M059J (cell line): ENCODE measurements around the gene KCNMB2. TPM values are rescaled to one million over a fixed set of nuclear protein-coding genes. Genes with fewer than 3 reads are reported as not detected.
"Not testable (repeated sequence)": the region's sequence is repeated elsewhere in the genome, so short reads cannot be mapped to it uniquely, and the experiment has no call there.

Source experiments
- DNase-seq: peaks from one replicate; pipeline ENCODE4 v3.0.0-alpha.2; 2012; ENCODE audit warnings: low read depth
- total RNA-seq: library from RNA; depleted of rRNA; stranded (reverse); fragments of >200 nt; shearing (Covaris generic); gene quantifications from 2 replicates; pipeline ENCODE4 v1.2.3, GENCODE V29; 2014

The KCNMB2 gene
- total RNA-seq, 1 experiment from 2014 or later = 7.9 TPM

DNA sequence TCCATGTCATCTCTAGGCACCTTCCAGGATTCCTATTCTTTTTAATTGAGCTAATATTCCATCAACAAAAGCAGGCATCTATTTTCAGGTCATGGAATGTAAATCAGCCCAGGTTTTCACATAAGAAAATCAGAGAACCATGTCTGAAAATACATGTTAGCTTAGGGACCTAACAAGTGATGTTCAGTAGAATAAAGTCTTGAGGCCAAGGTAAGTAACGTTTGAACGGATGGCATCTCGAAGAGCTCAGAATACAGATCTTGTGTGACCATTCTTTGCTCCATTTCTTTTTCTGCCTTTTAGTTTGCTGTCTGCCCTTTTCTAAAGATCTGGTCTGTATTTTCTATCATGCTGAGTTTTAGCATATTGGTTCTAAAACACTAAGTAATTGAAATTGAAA lies 16.5 kb upstream of the KCNMB2 start:
- no peak for DNase-seq

DNA sequence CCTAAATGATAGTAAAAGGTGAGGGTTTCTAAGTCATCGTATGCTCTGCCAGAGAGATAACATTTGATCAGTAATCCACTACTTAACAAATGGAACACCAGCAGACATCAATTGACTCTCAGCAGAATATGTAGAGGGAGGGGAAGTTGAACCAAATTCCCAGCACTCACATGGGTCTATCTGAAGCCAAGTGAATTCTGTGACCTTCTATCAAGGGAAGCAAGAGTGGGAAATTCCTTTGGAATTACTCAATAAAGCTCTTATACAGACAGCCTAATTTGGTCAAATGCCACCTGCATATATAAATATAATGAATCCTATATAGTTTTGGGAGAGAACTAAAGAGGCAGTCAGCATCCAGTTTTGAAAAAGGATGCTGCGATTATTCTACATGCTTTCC lies 15.8 kb upstream of the KCNMB2 start:
- DNase-seq = no peak

DNA sequence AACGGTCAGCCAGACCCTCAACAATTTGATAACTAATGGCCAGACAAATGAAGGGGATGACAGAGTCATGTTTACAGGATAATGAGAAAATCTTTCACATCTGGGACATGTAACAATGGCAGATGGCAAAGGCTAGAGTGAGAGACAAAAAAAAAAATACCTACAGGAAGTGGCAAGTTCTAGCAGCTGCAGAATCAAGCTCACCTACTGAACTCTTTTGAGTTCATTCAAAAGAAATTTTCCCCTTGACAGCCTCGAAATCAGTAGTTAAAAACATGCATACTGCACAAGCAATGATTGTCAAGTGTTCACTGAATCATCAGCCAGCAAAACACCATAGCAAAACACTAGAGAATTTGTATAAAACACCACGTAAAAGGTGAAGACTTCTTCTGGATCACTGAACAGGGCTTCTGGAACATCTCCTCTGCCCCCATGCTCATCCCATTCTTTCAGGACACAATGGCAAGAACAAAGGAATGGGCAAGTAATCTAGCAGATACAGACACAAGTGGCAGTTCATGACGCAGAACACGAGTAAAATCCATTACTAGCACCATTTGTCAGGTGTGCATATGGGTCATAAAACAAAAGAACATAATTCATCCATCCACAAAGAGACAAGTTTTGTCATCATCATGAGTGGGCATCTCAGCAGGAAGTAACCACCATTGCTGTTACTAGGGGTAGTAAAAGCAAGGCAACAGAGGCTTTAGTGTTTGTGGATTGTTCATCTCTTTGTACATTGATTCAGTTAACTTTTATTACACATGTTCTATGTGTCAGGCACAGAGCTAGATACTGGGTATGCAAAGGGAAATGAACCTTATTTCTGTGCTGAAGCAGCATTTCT lies 13.8 kb upstream of the KCNMB2 start:
- DNase-seq = no peak

DNA sequence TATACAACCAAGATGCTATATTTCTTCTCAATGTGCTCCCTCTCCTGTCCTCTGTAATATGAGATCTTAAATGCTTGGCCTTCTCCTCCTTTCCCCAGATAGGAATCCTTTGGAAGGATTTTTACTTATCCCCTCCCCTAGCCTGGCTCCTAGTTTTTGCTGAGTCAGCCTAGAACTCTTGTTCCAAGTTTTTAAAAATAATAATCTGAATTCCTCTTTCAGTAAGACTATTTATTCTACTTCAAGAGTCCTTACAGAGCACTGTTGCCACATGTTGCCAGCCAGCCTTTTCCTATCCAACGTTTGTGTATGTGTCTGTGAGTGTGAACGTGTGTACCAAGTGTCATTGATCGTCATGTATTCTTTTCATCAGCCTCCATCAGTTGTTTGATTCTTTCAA lies 11.0 kb upstream of the KCNMB2 start:
- DNase-seq = no peak

DNA sequence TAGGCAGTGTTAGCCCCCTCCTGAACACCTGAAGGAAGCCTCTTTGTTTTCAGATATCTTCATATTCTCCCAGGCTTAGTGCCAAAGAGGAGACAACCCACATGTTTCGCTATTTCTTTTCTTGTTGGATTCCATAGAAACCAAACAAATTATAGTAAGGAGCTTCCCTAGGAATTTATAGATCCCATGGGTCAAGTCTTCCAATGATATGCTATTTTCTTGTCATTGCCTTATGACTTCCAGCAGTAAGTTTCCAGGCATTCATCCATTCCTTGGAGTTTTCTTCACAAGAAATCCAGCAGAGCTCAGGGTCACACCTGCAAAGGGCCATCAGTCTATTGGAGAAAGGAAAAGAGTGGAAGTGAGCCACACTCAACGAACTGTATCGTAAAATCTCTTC lies 9.9 kb upstream of the KCNMB2 start:
- no peak for DNase-seq

DNA sequence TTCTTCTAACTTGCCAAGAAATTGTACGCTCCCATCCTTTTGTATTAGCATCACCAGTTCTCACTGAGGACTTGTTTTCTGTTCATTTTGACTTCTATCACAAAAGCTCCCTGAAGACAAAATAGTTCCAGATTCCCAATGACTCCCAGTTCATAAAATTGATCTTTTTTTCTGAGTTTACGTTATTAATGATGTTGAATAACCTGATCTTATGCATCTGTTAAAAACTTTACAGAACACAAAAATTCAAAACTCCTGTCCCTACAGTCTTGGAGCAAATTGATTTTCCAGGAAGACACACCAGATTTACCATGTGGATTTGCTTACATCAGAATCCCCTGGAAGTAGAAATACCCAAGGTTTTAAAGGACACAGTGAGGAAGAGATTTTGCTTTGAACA lies 8.3 kb upstream of the KCNMB2 start:
- DNase-seq = no peak

DNA sequence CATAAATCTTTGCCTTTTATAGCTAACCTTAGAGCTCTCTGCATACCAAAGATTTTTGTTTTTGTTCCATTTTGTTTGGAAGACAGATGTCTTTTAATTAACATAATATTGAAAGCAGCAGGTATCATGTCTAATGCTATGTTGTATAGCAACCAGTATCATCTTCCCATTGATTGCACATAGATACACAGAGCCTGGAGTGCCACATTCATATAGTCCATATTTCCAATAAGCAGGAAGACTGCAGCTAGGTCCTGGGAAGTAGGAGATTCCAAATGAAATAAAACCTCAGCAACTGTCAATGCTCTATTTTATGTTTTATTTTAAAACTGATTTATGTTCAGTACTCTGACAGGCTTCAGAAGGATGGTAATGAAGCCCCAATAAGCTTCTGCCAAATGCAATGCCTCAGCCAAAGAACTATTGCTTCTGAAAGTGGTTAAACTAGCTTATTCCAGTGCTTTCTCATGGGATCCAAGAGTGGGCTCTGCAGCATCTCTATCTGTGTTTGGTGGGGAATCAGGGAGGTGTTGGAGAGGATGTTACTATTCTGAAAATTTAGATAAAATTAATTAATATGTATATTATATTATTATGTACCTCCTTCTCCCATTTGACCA lies 6.5 kb upstream of the KCNMB2 start:
- DNase-seq = no peak

DNA sequence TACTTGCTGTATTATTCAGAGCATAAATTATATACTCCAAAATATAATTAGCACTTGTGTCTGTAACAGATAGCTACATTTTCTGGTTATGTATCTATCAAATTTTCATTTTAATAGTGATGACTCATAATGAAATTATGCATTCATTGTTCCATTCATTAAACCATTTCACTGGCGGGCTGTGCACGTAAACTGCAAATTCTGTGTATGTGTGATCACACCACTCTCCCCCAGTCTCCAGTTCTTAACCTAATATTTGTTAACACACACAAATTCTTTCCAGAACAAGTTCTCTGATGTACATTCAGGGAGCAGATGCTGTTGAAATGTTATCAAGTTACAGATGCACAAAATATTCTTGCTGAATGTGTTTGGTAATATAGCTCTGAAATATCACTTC lies 3.8 kb upstream of the KCNMB2 start:
- peak; percentile 58 for DNase-seq

DNA sequence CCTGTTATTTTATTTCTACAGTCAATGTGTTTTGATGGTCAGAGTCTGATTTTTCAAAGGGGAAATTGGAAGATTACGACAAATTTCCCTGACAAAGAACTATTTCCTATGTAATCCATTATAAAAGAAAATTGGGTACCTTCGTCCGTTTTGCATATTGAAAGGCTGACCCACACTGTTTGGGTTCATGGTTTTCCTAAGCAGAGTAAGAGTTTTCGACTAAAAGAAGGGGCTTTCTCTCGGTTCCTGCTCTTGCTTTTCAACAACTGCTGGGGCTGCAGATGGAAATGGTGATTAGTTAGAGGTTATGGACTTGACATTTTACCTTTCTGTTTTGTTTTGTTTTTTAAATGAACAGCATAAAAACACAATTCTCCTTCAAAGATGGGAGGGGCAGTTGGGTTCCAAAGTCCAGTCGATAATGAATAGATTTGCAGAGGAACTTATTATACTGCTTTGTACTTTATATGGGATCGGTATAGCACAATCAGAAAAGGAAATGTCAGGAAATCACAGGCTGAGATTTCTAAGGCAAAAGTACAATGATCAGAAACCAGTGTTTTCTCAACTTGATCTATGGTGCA lies 978 bp downstream of the KCNMB2 start:
- no peak for DNase-seq

DNA sequence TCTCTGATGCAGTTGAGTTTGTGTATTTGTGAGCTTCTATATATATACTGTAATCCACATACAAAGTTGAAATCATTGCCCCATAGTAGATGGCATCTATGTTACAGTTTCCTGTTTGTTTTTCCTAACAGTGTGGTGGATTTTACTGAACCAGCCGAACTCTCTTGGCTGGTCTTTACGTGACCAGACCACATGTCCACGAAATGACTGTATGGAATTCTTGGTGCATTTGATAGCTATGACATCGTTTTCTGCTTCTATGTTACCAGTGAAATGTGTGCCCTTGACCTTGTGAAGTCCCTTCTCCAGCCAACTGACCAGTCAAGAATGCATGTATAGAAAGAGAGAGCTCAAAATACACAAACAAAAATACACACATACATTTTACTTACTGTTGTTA lies 1.8 kb downstream of the KCNMB2 start:
- no peak for DNase-seq

DNA sequence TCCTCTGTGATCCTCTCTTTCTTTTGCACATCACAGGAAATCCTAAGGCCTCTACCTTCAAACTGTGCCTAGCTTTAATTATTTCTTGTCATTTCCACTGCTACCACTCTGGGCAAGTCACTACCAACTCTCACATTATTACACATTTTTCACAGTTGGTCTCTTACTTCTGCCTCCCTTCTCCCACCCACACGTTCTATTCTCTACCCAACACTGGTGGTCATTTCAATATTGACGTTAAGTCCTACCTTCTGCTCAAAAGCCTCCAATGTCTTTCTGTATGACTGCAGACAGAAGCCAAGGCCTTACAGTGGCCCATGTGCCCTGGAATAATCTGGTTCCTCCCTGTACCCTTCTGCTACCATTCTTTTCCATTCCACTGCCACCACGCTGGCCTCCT lies 3.9 kb downstream of the KCNMB2 start:
- DNase-seq = no peak

DNA sequence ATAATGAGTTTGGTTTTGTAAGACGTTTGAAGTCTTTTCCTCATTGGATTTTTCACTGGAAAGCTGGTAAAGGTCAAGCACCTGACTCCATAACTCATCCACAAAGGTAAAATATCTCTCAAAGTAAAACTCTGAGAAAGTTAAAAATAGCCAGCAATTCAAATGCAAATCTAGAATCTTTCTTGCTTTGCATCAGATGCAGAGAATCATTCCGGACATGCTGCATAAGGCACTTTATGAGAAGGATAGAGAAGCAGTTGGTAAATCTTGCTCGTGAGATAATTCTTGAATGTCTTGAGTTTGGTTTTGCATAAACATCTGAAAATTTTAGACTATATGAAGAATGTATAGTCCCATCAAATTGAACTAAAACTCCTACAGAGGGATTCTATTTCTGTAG lies 9.1 kb downstream of the KCNMB2 start:
- no peak for DNase-seq

DNA sequence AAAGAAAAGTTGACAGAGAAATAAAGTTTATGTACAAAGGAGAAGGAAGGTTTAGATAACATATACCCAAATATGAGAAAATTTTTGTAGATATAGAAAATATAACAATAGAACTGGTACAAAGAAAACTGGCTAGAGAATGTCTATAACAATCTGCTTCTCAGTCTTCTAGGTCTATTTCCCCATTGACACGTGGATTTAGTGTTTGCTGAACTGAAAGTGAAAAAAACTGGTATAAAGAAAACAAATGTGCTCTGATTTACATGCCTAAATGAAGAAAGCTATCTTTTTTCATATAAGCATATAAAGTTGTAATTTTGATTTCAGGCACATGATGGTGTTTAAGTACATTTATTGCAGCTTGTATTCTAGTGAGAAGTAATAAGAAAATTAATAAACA lies 9.8 kb downstream of the KCNMB2 start:
- no peak for DNase-seq

DNA sequence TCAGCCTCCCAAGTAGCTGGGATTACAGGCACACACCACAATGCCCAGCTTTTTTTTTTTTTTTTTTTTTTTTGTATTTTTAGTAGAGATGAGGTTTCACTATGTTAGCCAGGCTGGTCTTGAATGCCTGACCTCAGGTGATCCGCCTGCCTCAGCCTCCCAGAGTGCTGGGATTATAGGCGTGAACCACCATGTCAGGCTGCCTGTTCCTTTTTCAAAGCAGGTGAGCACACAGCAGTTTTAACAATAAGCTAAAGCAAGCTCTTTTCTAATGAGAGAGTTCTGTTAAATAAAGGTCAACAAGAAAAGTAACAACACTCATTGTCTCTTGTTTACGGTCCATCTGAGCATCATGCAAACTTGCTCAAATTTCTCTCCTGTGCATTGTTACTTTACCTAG lies 13.2 kb downstream of the KCNMB2 start:
- not testable (repeated sequence) for DNase-seq

DNA sequence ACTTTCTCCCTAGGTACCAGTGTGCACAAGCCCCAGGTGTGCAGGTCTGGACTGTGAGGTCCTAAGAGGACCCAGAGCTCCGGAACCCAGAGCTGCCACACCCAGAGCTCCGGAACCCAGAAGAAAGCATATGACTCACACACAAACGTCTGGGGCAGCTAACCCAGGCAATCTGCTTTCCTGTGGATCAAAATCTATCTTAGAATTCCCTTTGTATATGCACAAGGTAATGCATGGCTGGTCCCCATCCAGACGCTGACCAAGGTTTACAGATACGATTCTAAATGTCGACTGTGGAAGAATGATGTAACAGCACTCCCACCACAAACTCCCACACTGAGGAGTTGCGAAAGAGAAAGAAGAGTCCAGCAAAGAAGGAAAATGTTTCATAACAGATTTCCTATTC lies 15.7 kb downstream of the KCNMB2 start:
- peak; percentile 53 for DNase-seq

DNA sequence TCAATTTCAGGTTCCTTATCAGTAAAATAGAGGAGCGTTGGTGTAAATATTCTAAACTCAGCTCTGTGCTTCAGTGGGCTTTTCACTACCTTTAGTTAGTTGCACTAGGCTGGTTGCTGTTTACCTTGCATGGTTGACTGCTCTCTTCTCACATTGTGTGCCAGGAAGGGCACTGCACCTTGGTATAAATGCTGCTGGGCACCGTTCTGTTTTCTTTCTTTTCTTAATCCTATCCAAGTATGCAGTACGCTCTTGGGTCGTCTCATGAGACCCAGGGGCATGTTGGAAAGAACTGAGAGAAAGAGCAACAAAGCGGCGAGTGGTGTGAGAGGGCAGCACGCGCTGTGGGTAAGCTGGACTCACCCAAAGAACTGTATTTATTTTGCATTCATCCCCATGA lies 22.4 kb downstream of the KCNMB2 start:
- DNase-seq = no peak

DNA sequence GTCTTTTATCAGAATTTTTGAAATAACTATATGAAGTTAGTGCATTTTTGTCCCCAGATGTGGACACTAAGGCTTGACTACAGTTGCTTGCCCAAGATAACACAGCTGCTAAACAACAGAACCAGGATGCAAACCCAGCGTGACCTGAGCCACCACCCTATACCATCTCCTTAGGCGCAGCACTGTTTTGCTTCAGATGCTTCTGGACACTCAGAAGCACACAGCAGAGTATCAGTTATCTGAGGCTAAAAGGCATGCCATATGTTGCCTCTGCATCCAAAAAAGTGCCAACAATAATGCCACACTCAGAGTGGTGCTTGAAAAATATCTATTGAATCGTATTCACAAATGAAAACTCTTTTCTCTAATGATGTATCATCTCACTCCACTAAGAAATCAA lies 24.5 kb downstream of the KCNMB2 start:
- no peak for DNase-seq

DNA sequence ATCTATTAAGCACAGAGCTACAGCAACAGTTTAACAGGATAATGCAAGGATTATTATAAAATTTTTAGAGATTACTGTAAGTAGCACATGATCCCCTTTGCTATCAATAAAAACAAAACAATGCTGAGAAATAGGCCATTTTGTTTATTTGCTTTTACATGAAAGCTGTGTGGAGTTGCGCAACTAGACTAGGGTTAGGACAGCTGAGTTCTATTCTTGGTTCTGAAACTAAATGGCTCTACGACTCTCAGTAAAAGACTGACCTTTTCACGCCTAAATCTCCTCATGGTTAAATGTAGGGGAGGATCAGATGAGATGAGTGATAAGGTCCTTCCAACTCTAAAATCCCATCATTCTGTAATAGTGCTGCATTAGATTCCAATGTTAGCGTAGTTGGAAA lies 25.0 kb downstream of the KCNMB2 start:
- DNase-seq = no peak

DNA sequence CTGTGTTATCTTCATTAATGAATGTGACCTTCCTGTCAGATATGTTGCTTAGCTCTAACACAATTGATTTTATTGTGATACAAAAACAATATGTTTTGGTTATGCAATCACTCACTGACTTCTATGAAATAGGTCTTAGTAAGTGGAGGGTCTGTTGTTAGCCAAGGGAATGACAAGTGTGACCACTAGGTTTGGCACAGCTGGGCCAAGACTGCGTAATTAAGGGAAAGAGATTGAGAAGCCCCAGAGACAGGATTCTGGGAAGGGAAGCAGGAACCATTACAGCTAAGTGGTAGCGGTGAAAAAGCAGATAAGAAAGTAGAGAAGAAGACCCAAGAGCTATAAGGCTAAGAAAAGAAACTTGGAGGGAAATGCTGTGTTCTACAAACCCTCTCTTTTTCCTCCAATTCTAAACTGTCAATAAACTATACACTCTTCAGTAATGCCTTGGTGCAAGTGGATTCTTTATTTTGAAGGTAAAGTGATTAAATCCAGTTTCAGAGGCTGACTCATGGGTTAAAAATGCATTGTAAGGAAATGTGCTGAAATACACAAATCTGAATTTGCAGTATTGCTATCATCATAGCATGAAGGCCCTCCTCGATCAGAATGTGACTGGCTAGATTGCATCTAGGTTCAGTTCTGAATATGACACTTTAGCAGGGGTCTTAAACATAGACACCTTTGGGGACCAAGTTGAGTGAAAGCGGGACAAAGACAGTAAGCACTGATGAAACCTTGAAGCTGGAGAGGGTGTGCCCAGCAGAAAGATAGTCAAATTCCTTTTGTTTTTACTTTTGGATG lies 26.1 kb downstream of the KCNMB2 start:
- peak; percentile 54 for DNase-seq

DNA sequence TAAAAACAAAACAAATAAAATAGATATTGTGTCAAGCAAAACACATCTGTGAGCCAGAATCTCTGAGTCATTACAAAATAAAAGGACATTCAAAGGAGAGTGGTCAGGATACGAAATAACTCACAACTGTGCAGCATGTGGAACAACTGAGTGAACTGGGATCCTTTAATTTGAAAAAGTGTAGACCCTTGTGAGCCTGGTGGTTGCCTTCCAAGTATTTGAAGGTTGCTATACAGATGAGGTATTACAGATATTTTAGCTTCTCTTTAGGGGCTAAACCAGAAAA lies 26.7 kb downstream of the KCNMB2 start:
- DNase-seq = peak; percentile 67

DNA sequence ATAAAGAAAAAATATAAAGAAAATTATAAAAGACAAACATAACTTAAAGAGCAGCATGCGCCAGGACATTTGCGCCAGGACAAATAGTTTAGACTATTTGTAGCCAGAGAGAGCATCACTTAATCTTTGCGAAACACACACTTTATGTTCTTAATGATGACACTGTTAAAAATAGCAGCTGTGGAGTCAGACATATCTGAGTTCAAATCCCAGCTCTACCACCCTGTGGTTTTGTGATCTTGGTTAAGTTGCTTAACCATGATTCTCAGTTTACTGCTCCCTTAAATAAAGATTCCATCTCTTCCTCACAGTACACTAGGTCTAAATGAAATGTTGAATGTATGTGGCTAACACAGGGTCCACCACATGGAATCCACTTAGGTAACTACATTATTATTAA lies 31.4 kb downstream of the KCNMB2 start:
- DNase-seq = no peak

DNA sequence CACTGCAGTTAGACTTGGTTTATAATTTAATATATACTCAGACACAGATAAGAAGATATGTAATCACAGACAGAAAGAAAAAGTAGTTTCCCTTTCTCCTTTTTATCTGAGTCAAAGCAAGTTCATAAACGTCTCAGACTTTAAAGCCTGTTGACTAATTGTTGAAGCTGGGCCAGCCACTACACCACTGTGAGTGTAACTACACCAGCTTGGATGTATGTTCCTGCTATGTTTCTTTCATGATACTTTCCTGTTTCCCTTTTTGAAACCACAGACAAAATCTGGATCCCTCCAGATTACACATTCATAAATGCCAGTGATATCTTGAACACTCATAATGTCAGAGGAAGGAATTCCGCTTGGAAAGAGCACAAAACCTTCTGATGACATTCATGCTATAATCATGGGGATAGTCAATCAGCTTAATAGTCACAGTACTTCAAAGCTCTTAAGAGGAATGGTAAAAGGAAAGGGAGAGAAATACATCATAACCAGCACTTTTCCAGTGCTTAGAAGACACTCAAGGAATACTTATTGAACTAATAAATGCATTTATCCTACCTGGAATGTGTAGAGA lies 32.0 kb downstream of the KCNMB2 start:
- DNase-seq = peak; percentile 36
